Measurements from ENCODE around the gene NR5A2. TPM values are rescaled to one million over a fixed set of nuclear protein-coding genes. Genes with fewer than 3 reads are reported as not detected.

NR5A2 gene
- polyA plus RNA-seq, 1 donor from 2014 or later = 0.09 TPM

GRCh38 chr1:200040481-200041138, 13.1 kb downstream of the NR5A2 start:
- Mint-ChIP-seq H3K36me3 (no peaks in the 10 kb centered on the region), H3K27me3 (peaks cover 70% of the 10 kb centered on the region), H3K4me3 (peak overlapping the region in 3 of 4 donors; percentile 57 to 85 (median 78)), H3K4me1 (peaks cover 10 to 29% (median 25%) of the 10 kb centered on the region in 3 donors), H3K27ac (peak overlapping the region; percentile 23 to 89 (median 65)), H3K9me3 (peaks cover 0 to 1% (median 0%) of the 10 kb centered on the region in 3 donors)

- Mint-ChIP-seq H3K36me3 (no peaks in the 10 kb centered on the region), H3K9me3 (peaks cover 0 to 1% (median 0%) of the 10 kb centered on the region in 3 donors), H3K4me1 (peaks cover 9 to 29% (median 25%) of the 10 kb centered on the region in 3 donors), H3K4me3 (peak overlapping the region in 1 of 4 donors; percentile 85), H3K27ac (no peak overlapping the region), H3K27me3 (peaks cover 66% of the 10 kb centered on the region)
Measured at GRCh38 chr1:200041337-200042118, 14.0 kb downstream of the NR5A2 start.

GRCh38 chr1:200042119-200042551, 14.6 kb downstream of the NR5A2 start:
- Mint-ChIP-seq H3K9me3 (peaks cover 0 to 1% (median 0%) of the 10 kb centered on the region in 3 donors), H3K36me3 (no peaks in the 10 kb centered on the region)

GRCh38 chr1:200042552-200043335, 15.2 kb downstream of the NR5A2 start:
- H3K36me3 Mint-ChIP-seq = no peaks in the 10 kb centered on the region
- H3K27ac Mint-ChIP-seq = peak overlapping the region in 2 of 3 donors; percentile 2 to 45
- H3K4me3 Mint-ChIP-seq = peak overlapping the region; percentile 56 to 82 (median 79)
- peaks cover 0 to 1% (median 0%) of the 10 kb centered on the region in 3 donors for H3K9me3 Mint-ChIP-seq
- H3K27me3 Mint-ChIP-seq = peaks cover 55% of the 10 kb centered on the region
- H3K4me1 Mint-ChIP-seq = peaks cover 9 to 24% (median 22%) of the 10 kb centered on the region in 3 donors

More at GRCh38 chr1:200042119-200042551, 14.6 kb downstream of the NR5A2 start:
- H3K27ac Mint-ChIP-seq = no peak overlapping the region
- H3K27me3 Mint-ChIP-seq = peaks cover 61% of the 10 kb centered on the region
- H3K4me1 Mint-ChIP-seq = peaks cover 9 to 29% (median 23%) of the 10 kb centered on the region in 3 donors
- peak overlapping the region in 1 of 4 donors; percentile 30 for H3K4me3 Mint-ChIP-seq

- peak overlapping the region in 1 of 3 donors; percentile 45 for H3K27ac Mint-ChIP-seq
- peak overlapping the region in 3 of 4 donors; percentile 56 to 79 (median 79) for H3K4me3 Mint-ChIP-seq
- peaks cover 9 to 20% (median 19%) of the 10 kb centered on the region in 3 donors for H3K4me1 Mint-ChIP-seq
- H3K9me3 Mint-ChIP-seq = peaks cover 0 to 1% (median 0%) of the 10 kb centered on the region in 3 donors
- no peaks in the 10 kb centered on the region for H3K36me3 Mint-ChIP-seq
- H3K27me3 Mint-ChIP-seq = peaks cover 53% of the 10 kb centered on the region
Measured at GRCh38 chr1:200043336-200043668, 15.8 kb downstream of the NR5A2 start.

GRCh38 chr1:200046115-200046514, 18.6 kb downstream of the NR5A2 start:
- H3K9me3 Mint-ChIP-seq = peaks cover 0 to 1% (median 0%) of the 10 kb centered on the region in 3 donors
- peaks cover 36% of the 10 kb centered on the region for H3K27me3 Mint-ChIP-seq
- H3K4me3 Mint-ChIP-seq = no peak overlapping the region
- H3K4me1 Mint-ChIP-seq = peaks cover 4 to 11% (median 9%) of the 10 kb centered on the region in 3 donors
- H3K36me3 Mint-ChIP-seq = no peaks in the 10 kb centered on the region
- no peak overlapping the region for H3K27ac Mint-ChIP-seq

- H3K9me3 Mint-ChIP-seq = no peaks in the 10 kb centered on the region
- H3K36me3 Mint-ChIP-seq = no peaks in the 10 kb centered on the region
- H3K27me3 Mint-ChIP-seq = peaks cover 20% of the 10 kb centered on the region
- peaks cover 0 to under 1% (median under 1%) of the 10 kb centered on the region in 3 donors for H3K4me1 Mint-ChIP-seq
- no peak overlapping the region for H3K4me3 Mint-ChIP-seq
- no peak overlapping the region for H3K27ac Mint-ChIP-seq
Measured at GRCh38 chr1:200048244-200048643, 20.7 kb downstream of the NR5A2 start.

- Mint-ChIP-seq H3K4me3 (no peak overlapping the region), H3K27me3 (peaks cover 15% of the 10 kb centered on the region), H3K4me1 (no peaks in the 10 kb centered on the region), H3K27ac (no peak overlapping the region), H3K9me3 (no peaks in the 10 kb centered on the region), H3K36me3 (no peaks in the 10 kb centered on the region)
Measured at GRCh38 chr1:200049810-200050209, 22.3 kb downstream of the NR5A2 start.

- Mint-ChIP-seq H3K27ac (no peak overlapping the region), H3K36me3 (no peaks in the 10 kb centered on the region), H3K4me3 (no peak overlapping the region), H3K27me3 (peaks cover 9% of the 10 kb centered on the region), H3K4me1 (no peaks in the 10 kb centered on the region), H3K9me3 (no peaks in the 10 kb centered on the region)
Measured at GRCh38 chr1:200051620-200052019, 24.1 kb downstream of the NR5A2 start.

GRCh38 chr1:200053091-200053490, 25.6 kb downstream of the NR5A2 start:
- Mint-ChIP-seq H3K9me3 (no peaks in the 10 kb centered on the region), H3K27me3 (peaks cover 9% of the 10 kb centered on the region), H3K27ac (no peak overlapping the region), H3K4me1 (no peaks in the 10 kb centered on the region), H3K4me3 (no peak overlapping the region), H3K36me3 (no peaks in the 10 kb centered on the region)

GRCh38 chr1:200053646-200054045, 26.1 kb downstream of the NR5A2 start:
- Mint-ChIP-seq H3K27me3 (peaks cover 9% of the 10 kb centered on the region), H3K36me3 (no peaks in the 10 kb centered on the region), H3K4me3 (no peak overlapping the region)

GRCh38 chr1:200058341-200058740, 30.8 kb downstream of the NR5A2 start:
- H3K4me3 Mint-ChIP-seq = no peak overlapping the region
- H3K27me3 Mint-ChIP-seq = peaks cover 17% of the 10 kb centered on the region
- no peak overlapping the region for H3K27ac Mint-ChIP-seq
- no peaks in the 10 kb centered on the region for H3K36me3 Mint-ChIP-seq
- no peaks in the 10 kb centered on the region for H3K4me1 Mint-ChIP-seq
- H3K9me3 Mint-ChIP-seq = peaks cover 0 to 2% (median 0%) of the 10 kb centered on the region in 3 donors

More at GRCh38 chr1:200053646-200054045, 26.1 kb downstream of the NR5A2 start:
- Mint-ChIP-seq H3K27ac (no peak overlapping the region), H3K4me1 (no peaks in the 10 kb centered on the region), H3K9me3 (peaks cover 0 to 2% (median 0%) of the 10 kb centered on the region in 3 donors)

- H3K36me3 Mint-ChIP-seq = no peaks in the 10 kb centered on the region
- H3K4me3 Mint-ChIP-seq = no peak overlapping the region
- H3K27me3 Mint-ChIP-seq = peaks cover 18% of the 10 kb centered on the region
- peaks cover 0 to 2% (median 0%) of the 10 kb centered on the region in 3 donors for H3K9me3 Mint-ChIP-seq
- no peaks in the 10 kb centered on the region for H3K4me1 Mint-ChIP-seq
- no peak overlapping the region for H3K27ac Mint-ChIP-seq
Measured at GRCh38 chr1:200062143-200062542, 34.6 kb downstream of the NR5A2 start.

- Mint-ChIP-seq H3K4me1 (peaks cover 7 to 13% (median 8%) of the 10 kb centered on the region in 3 donors), H3K27me3 (peaks cover 30% of the 10 kb centered on the region), H3K9me3 (peaks cover 0 to 2% (median 0%) of the 10 kb centered on the region in 3 donors), H3K36me3 (peaks cover 1% of the 10 kb centered on the region), H3K27ac (no peak overlapping the region), H3K4me3 (peak overlapping the region in 1 of 4 donors; percentile 61)
Measured at GRCh38 chr1:200072636-200073285, 45.3 kb downstream of the NR5A2 start.
